K562 (cell line): ENCODE measurements around the gene DYNLT3. TPM values are rescaled to one million over a fixed set of nuclear protein-coding genes. Genes with fewer than 3 reads are reported as not detected.

ENCODE experiments used
- ATAC-seq: fragments of 200-7000 bp; cut with Tn5 transposase; 3 replicates; pipeline ENCODE4 v1.9.1; 2020; ENCODE audit warnings: moderate library complexity
- BruUV-seq: library from RNA; stranded (reverse); fragments of 400-500 nt; replicated peaks from 2 replicates; lab custom pipeline; 2021; lab: Mats Ljungman, UMichigan
- CTCF ChIA-PET: fragments of 300-600 bp; formaldehyde crosslinking; extraction: SDS; loops from one replicate; lab custom pipeline; 2021; ENCODE audit warnings: low intra/inter-chr PET ratio; lab: Yijun Ruan, JAX
- POLR2A ChIA-PET: fragments of 300-600, 350-650 bp; sonication (Branson Sonifier 250); formaldehyde crosslinking; extraction: SDS; loops from one replicate; lab custom pipeline; 2021; ENCODE audit warnings: antibody characterized with exemption, inconsistent platforms; lab: Yijun Ruan, JAX
- DNase-seq, 4 experiments: peaks; one replicate each; pipeline versions ENCODE4 v3.0.0 to v3.0.0-alpha.2; 2011 to 2018; ENCODE audit warnings: low spot score in 3 of 4, mixed read lengths in 3 of 4; ENCODE audit errors: extremely low read depth in 1 of 4
- FAIRE-seq: peaks from 2 replicates; lab custom pipeline; 2011; peaks lifted over from hg19 to GRCh38; lab: Jason Lieb, UNC
- H2AFZ ChIP-seq: 2 replicates; pipeline ENCODE4 v1.6.0; 2011; ENCODE audit warnings: low read depth, low read length, control low read depth, inconsistent platforms
- H3K27ac ChIP-seq: fragments of 200-600 bp; 3 replicates; pipeline ENCODE4 v1.8.0; 2011; ENCODE audit warnings: low read depth, mild to moderate bottlenecking, control low read depth, inconsistent platforms, low read length, moderate library complexity, mixed read lengths; ENCODE audit errors: extremely low read depth
- H3K27me3 ChIP-seq, 2 experiments: fragments of 300-600 bp in 1 of 2; 2 replicates in 1 of 2; 3 replicates in 1 of 2; pipeline versions ENCODE4 v1.6.0 to v1.8.0; 2011; ENCODE audit warnings: inconsistent platforms in 2 of 2, low read length in 2 of 2, mild to moderate bottlenecking in 1 of 2, mixed read lengths in 1 of 2, moderate library complexity in 1 of 2; ENCODE audit not compliant: control insufficient read depth in 2 of 2, insufficient read depth in 2 of 2
- H3K36me3 ChIP-seq: fragments of 300-600 bp; 3 replicates; pipeline ENCODE4 v1.8.0; 2011; ENCODE audit warnings: mild to moderate bottlenecking, low read length, inconsistent platforms; ENCODE audit not compliant: control insufficient read depth, insufficient read depth
- H3K4me1 ChIP-seq, 2 experiments: fragments of 200-600 bp in 1 of 2; replicated peaks in 1 of 2; 2 replicates in 1 of 2; 3 replicates in 1 of 2; pipeline versions ENCODE4 v1.5.1 to v1.8.0; 2011; ENCODE audit warnings: inconsistent platforms in 2 of 2, low read length in 2 of 2, mild to moderate bottlenecking in 1 of 2, mixed read lengths in 1 of 2, moderate library complexity in 1 of 2; ENCODE audit not compliant: control insufficient read depth in 2 of 2, insufficient read depth in 2 of 2
- H3K4me2 ChIP-seq: 2 replicates; pipeline ENCODE4 v1.6.1; 2011; ENCODE audit warnings: low read length, control low read depth, inconsistent platforms, mixed read lengths; ENCODE audit not compliant: insufficient read depth
- H3K4me3 ChIP-seq: fragments of 200-600 bp; sonication (generic), shearing (Covaris generic); 2 replicates; pipeline ENCODE4 v1.5.1; 2016; ENCODE audit warnings: control low read depth, inconsistent platforms
- H3K79me2 ChIP-seq: fragments of 200-600 bp; 3 replicates; pipeline ENCODE4 v1.8.0; 2011; ENCODE audit warnings: low read length, inconsistent platforms; ENCODE audit not compliant: control insufficient read depth, insufficient read depth
- H3K9ac ChIP-seq, 2 experiments: 2 replicates each; pipeline versions ENCODE4 v1.6.0 to v1.6.1; 2011; ENCODE audit warnings: low read depth in 2 of 2, low read length in 2 of 2, control low read depth in 1 of 2, inconsistent platforms in 1 of 2, mild to moderate bottlenecking in 1 of 2, mixed read lengths in 1 of 2; ENCODE audit not compliant: insufficient read depth in 1 of 2
- H3K9me1 ChIP-seq: one replicate; pipeline ENCODE4 v1.6.0; 2011; ENCODE audit warnings: inconsistent platforms, mild to moderate bottlenecking, low read length, moderate library complexity; ENCODE audit not compliant: control insufficient read depth, insufficient read depth
- H3K9me3 ChIP-seq: replicated peaks from 2 replicates; pipeline ENCODE4 v1.5.1; 2011; ENCODE audit warnings: low read depth, low read length, inconsistent platforms; ENCODE audit not compliant: control insufficient read depth, insufficient read depth
- H4K20me1 ChIP-seq: replicated peaks from 2 replicates; pipeline ENCODE4 v1.6.1; 2011; ENCODE audit warnings: low read length, inconsistent platforms, mixed read lengths; ENCODE audit not compliant: control insufficient read depth, insufficient read depth
- DIDO1 ChIP-seq: fragments of 450-650 bp; IDR thresholded peaks from 2 replicates; pipeline ENCODE4 v1.6.1; 2016; ENCODE audit warnings: low read depth, missing biosample characterization, missing genetic modification characterization
- GATAD2B ChIP-seq: fragments of 450-650 bp; IDR thresholded peaks from 2 replicates; pipeline ENCODE4 v1.6.1; 2017; ENCODE audit warnings: mild to moderate bottlenecking, borderline replicate concordance
- KLF10 ChIP-seq: fragments of 250-450 bp; sonication (Bioruptor Pico); IDR thresholded peaks from 2 replicates; pipeline ENCODE4 v1.6.1; 2021; ENCODE audit warnings: matching md5 sums
- MAZ ChIP-seq, 2 experiments: fragments of 450-650 bp in 1 of 2; sonication (generic) in 1 of 2; formaldehyde crosslinking; IDR thresholded peaks in 1 of 2; conservative IDR thresholded peaks in 1 of 2; 2 replicates each; pipeline versions ENCODE4 v1.4.0 to v1.5.0; 2020; ENCODE audit warnings: mild to moderate bottlenecking in 1 of 2, missing genetic modification reagents in 1 of 2
- SIN3B ChIP-seq: fragments of 450-650 bp; IDR thresholded peaks from 2 replicates; pipeline ENCODE4 v1.6.1; 2017; ENCODE audit warnings: low read depth, mild to moderate bottlenecking, moderate library complexity
- SMAD2 ChIP-seq: fragments of 150-350 bp; IDR thresholded peaks from 2 replicates; pipeline ENCODE4 v1.6.1; 2014; ENCODE audit warnings: low read depth, mild to moderate bottlenecking, low read length
- SNRNP70 ChIP-seq: fragments of 200-400 bp; formaldehyde crosslinking; optimal IDR thresholded peaks from 2 replicates; pipeline ENCODE3; 2017; ENCODE audit warnings: low read depth, low read length
- TGIF2 ChIP-seq: sonication (generic); formaldehyde crosslinking; IDR thresholded peaks from 2 replicates; pipeline ENCODE4 v1.8.1; 2022; ENCODE audit warnings: mild to moderate bottlenecking, missing genetic modification reagents, moderate library complexity
- WHSC1 ChIP-seq: IDR thresholded peaks from one replicate; pipeline ENCODE4 v1.6.1; 2012; ENCODE audit warnings: low read length, control low read depth, inconsistent platforms
- ZEB2 ChIP-seq: fragments of 450-650 bp; IDR thresholded peaks from 2 replicates; pipeline ENCODE4 v1.6.1; 2016
- ZNF224 ChIP-seq: sonication (generic); formaldehyde crosslinking; IDR thresholded peaks from 2 replicates; pipeline ENCODE4 v1.8.0; 2022; ENCODE audit warnings: mild to moderate bottlenecking, missing genetic modification reagents
- WGBS: fragments of 100-300 bp; shearing (Covaris generic); methylation state at CpG from one replicate; pipeline ENCODE4 v1.1.6; 2016; ENCODE audit warnings: low coverage, mixed read lengths; ENCODE audit not compliant: insufficient coverage; ENCODE audit errors: missing lambda C conversion rate; 5-methylcytosine and 5-hydroxymethylcytosine counted together
- in situ Hi-C: fragments of 300-500 bp; cut with MboI; formaldehyde crosslinking; loops from 4 replicates; pipeline ENCODE4 v1.15.0; 2018; ENCODE audit warnings: inconsistent platforms, mixed read lengths
- intact Hi-C: fragments of 100-400 bp; cut with micrococcal nuclease; formaldehyde crosslinking; loops from 2 replicates; pipeline ENCODE4 v1.14.2; 2022
- polyA plus RNA-seq, 8 experiments: library from polyadenylated mRNA; depleted of rRNA in 4 of 8; stranded (reverse) in 5 of 8; unstranded in 3 of 8; fragments of >200 nt; fragmentation: Nextera tagmentation in 2 of 8; fragmentation: Illumina TruSeq in 1 of 8; extraction: Ambion mirVana in 2 of 8; extraction: Trizol in 1 of 8; gene quantifications; 2 replicates each; pipeline versions ENCODE4 v1.2.1 to v1.2.3, GENCODE V29; 2011 to 2014; ENCODE audit warnings: inconsistent platforms in 1 of 8, missing spikeins in 1 of 8
- total RNA-seq, 7 experiments: library from RNA; depleted of rRNA in 6 of 7; stranded (reverse); fragments of >200 nt in 6 of 7; fragmentation: Illumina TruSeq in 2 of 7; extraction: Trizol in 2 of 7; gene quantifications; 2 replicates each; pipeline versions ENCODE4 v1.2.1 to v1.2.3, GENCODE V29; 2011 to 2021; ENCODE audit warnings: low replicate concordance in 1 of 7
- TF ChIP-seq, protein P1 (sequence below): fragments of 250-450 bp; sonication (Bioruptor Pico); IDR thresholded peaks from 2 replicates; pipeline ENCODE4 v1.5.0; 2021
- TF ChIP-seq, protein P2 (sequence below): sonication (generic); formaldehyde crosslinking; IDR thresholded peaks from 2 replicates; pipeline ENCODE4 v1.8.0; 2022; ENCODE audit warnings: mild to moderate bottlenecking, missing genetic modification reagents

DYNLT3 gene
- total and polyA plus RNA-seq, 9 of the 15 experiments (the other 6 are each of a cell fraction or from before 2014, with no cell fraction given), result 4.5 to 17.5 (median 8.3) TPM

DNA sequence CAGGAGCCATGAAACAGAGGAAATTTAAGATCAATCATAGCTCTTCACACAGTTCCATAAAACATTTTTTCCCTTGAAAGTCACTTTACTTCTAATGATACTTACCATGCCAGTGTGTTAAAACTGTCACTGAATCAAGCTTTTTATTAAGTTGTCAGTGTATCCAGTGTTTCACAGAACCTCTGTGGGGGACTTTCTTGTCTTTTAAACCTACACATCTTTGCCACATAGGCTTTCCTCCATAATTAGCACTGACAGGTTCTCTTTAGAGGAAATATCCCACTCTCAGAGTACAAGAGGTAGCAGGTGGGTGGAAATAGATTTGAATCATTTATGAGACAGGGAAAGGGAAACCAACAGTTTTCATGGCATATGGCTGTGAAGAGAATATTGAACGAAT, 25.8 kb upstream of the DYNLT3 start:
- POLR2A ChIA-PET, result no interaction called here
- Histone ChIP-seq H3K79me2 (no peaks in the 10 kb centered on the region), H3K27ac (no peak overlapping the region), H2AFZ (no peak overlapping the region), H3K9ac (no peak overlapping the region), H3K4me3 (no peak overlapping the region), H3K36me3 (no peaks in the 10 kb centered on the region), H3K4me2 (no peak overlapping the region), H4K20me1 (no peaks in the 10 kb centered on the region), H3K9me1 (no peaks in the 10 kb centered on the region), H3K27me3 (no peaks in the 10 kb centered on the region), H3K9me3 (no peaks in the 10 kb centered on the region), H3K4me1 (no peaks in the 10 kb centered on the region; a peak in 1 of 5 replicates)
- in situ Hi-C loops (no loop called here), intact Hi-C loops (no loop called here)
- FAIRE-seq (no peak), DNase-seq (no peak), ATAC-seq (no peak)
- no peak for TF ChIP-seq SIN3B
- no peak for TF ChIP-seq GATAD2B
- TF ChIP-seq DIDO1, result no peak
- no peak for TF ChIP-seq SMAD2
- TF ChIP-seq MAZ (CRISPR knock-in tag; conservative IDR thresholded peaks at IDR 0.05 in 1 of 2, IDR thresholded peaks at IDR 0.05 in 1 of 2), result no peak
- TF ChIP-seq, protein P1, sequence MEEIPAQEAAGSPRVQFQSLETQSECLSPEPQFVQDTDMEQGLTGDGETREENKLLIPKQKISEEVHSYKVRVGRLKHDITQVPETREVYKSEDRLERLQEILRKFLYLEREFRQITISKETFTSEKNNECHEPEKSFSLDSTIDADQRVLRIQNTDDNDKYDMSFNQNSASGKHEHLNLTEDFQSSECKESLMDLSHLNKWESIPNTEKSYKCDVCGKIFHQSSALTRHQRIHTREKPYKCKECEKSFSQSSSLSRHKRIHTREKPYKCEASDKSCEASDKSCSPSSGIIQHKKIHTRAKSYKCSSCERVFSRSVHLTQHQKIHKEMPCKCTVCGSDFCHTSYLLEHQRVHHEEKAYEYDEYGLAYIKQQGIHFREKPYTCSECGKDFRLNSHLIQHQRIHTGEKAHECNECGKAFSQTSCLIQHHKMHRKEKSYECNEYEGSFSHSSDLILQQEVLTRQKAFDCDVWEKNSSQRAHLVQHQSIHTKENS (CRISPR knock-in tag), result no peak
- TF ChIP-seq SNRNP70, result no peak
- TF ChIP-seq TGIF2 (CRISPR knock-in tag), result no peak
- TF ChIP-seq KLF10 (CRISPR knock-in tag), result no peak
- TF ChIP-seq, protein P2, sequence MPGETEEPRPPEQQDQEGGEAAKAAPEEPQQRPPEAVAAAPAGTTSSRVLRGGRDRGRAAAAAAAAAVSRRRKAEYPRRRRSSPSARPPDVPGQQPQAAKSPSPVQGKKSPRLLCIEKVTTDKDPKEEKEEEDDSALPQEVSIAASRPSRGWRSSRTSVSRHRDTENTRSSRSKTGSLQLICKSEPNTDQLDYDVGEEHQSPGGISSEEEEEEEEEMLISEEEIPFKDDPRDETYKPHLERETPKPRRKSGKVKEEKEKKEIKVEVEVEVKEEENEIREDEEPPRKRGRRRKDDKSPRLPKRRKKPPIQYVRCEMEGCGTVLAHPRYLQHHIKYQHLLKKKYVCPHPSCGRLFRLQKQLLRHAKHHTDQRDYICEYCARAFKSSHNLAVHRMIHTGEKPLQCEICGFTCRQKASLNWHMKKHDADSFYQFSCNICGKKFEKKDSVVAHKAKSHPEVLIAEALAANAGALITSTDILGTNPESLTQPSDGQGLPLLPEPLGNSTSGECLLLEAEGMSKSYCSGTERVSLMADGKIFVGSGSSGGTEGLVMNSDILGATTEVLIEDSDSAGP (CRISPR knock-in tag), result no peak
- TF ChIP-seq WHSC1, result no peak
- TF ChIP-seq ZNF224, result no peak
- TF ChIP-seq ZEB2, result no peak
- BruUV-seq, result no TSS peak
- CTCF ChIA-PET, result no interaction called here
- WGBS, result 0% methylated on average over 1 of the region's 1 CpG
